GM19240 (cell line): ENCODE measurements around the gene TTLL7.

Experiments
- DNase-seq: peaks from one replicate; pipeline ENCODE4 v3.0.0; 2011; ENCODE audit warnings: low spot score; ENCODE audit not compliant: insufficient read length

Gene TTLL7

DNA sequence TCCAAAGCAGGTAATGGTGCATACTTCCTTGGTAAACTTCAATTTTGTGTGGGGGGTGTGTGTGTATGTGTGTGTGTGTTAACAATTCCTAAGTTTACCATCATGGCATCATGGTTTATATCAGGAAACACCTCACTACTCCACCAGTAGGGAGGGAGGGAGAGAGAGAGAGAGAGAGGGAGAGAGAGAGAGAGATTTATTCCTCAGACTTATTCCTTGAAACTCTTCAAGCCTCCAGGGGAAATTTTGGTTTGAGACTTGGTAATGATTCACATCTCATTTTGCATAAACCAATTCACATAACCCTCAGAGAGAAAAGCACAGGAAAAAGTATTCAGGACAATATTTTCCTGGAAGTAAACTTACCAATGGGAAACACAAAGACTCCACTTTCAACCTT is 115.0 kb downstream of the TTLL7 start:
- DNase-seq, result no peak

DNA sequence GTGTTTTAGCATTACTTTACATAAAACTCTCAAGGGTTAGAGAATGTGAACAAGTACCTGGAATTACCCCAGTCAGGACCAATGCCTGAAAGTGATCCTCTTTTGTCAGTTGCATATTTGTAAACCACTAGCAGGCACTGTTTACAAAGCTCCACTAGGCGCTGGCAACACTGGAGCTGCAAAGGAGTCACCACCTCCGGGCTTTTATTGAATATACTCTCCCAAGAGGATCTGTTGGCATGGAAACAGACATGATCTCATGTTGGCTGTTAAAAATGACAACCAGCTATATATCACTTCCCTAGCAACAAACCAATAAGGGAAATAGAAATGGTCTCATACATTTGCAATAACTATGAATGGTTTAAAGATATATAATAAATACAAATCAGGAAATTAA is 116.0 kb downstream of the TTLL7 start:
- DNase-seq, result no peak

DNA sequence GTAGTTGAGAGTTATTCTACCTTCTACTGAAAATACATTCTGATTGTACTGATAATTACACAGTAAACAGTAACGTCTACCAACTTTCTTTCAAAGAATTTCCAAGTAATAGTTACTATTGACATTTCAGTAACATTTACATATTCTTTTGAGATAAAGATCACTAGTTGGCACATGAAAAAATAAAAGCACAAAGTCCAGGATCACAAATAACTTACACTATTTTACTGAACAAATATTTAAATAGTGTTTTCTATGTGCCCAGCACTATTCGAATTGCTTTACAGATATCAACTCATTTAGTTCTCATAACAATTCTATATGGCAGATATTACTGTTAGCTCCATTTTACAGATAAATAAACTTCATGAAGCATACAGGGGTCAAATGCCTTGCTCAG is 126.4 kb downstream of the TTLL7 start:
- DNase-seq, result no peak

DNA sequence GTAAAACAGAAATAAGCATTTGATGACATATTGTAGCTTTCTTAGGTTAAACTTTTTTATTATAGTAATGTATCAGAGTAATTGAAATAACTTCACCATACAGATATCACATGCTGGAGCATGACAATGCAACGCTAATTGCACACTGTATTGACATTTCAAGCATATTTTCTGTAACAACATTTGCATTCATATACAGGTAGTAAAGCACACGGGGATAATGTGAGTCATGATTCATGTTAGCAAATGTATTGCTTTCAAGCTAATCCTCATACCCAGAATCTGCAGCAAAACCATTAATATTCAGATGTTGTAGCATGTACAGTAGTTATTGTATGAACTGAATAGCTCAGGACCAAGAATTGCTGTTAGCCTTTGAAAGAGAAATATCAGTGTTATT is 133.9 kb downstream of the TTLL7 start:
- no peak for DNase-seq

DNA sequence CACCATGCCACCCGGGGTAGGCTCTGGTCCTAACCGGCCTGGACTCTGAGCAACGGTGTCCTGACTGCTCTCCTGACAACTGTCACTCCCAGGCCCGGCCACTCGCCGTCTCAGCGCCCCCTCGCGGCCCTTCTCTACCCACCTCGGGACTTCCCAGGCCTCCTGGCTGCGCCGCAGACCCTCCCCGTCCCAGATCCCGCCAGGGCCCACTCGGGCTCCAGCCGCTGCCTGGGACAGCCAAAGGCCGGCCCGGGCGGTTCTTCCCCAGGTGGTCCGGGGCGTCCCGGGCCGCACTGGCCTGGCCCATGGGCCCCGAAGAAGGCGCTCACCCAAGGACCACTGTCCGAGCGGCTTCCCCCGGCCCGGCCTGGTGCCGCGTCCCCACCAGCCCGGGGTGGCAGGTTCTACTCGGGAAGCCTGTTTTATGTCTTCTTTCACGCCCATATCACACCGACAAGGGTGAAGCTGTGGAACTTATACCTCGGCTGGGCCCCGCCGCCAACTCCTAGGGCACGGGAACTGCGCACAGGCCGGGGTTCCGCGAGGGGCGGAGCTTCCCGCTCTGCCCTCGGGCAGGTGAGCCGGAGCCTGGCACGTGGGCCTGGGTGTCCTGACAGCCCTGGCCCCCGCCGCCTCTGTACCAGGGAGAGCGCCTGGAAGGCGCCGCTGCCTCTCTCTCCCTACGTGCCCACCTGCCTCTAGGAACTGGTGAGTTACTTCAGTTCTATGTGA is 138.3 kb downstream of the TTLL7 start:
- no peak for DNase-seq

DNA sequence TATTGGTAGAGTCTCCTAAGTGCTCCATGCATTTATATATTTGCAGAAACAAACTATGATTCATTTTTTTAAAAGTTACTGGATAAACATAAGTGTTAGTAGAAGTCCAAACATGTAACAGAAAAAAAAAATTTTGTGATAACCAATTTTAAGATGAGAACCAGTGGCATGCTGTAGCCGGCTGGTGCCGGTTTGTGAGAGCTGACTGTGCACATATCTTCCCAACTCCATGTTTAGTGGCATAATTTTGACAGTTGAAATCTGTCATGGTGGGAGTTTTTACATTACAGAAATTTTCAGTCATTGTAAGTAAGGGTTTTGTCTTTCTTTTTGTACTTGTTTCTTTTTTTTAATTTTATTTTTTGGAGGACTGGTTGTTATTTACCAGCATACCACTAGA is 141.2 kb downstream of the TTLL7 start:
- DNase-seq, result no peak

DNA sequence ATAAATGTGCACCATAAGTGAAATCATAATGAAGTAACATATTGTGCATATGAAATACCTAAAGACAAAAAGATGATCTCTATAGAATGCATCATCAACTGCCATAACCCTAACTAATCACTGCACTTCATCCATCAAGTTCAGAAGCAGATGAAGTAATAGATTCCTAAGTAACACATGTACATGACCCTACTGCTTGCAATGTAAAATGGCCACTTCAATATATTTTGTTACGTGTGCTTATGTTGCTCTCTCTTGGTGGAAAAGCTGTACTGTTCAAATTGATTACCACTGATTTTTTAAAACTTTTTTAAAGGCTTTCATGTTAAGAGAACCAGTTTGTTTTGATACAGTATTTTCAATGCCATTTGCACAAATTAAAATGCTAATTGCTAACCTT is 141.8 kb downstream of the TTLL7 start:
- no peak for DNase-seq

DNA sequence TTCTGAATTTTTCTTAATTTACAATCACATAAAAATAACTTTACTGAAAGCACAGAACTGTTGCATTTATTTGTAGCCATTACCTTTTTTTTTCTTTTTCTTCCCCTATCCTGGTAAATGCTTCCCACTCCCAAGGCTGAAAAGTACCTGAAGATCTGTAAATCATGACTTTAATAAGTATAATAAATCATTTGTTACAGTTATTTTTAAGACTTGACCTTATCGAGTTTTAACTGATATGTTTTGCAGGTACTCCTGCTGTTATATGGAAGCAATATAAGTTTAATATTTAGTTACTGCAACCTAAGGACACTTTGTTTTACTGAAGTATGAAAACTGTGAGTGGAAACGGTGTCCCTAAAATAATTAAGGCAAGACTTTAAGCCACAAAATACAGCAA is 142.6 kb downstream of the TTLL7 start:
- DNase-seq, result no peak

DNA sequence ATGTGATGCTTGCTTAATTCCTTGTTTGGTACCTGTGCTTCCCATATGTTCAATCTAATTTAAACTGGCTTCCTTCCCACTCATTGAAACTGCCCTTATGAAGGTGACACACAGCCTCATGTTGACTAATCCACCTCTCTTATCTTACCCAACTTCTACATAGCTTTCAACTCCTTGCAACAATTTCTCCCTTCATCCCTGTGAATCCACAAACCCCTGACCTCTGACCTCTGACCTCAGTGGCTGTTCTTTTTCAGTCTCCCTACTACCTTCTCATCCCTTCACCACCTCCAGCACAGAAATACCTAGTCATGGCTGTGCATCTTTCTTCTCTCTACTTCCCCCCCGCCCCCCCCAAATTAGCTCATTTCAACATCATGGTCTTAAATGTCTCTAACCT is 144.5 kb downstream of the TTLL7 start:
- DNase-seq, result no peak

DNA sequence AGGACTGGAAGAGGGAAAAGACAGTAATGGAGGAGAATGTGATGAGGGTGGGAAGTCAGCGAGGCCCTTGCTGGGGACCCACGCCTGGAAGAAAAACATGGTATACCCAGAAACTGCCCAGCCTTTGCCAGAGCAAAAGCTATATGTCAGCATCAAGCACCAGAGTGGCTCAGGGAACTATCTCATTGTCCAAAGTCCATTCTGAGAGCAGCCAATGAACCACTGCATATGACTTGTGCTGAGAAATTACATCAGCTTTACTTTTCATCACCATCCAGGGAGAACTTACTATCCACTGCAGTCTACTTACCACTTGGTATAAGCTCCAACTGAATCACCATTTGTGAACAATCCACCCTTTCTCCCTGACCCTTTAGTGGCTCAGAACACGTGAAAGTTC is 148.1 kb downstream of the TTLL7 start:
- DNase-seq, result no peak

DNA sequence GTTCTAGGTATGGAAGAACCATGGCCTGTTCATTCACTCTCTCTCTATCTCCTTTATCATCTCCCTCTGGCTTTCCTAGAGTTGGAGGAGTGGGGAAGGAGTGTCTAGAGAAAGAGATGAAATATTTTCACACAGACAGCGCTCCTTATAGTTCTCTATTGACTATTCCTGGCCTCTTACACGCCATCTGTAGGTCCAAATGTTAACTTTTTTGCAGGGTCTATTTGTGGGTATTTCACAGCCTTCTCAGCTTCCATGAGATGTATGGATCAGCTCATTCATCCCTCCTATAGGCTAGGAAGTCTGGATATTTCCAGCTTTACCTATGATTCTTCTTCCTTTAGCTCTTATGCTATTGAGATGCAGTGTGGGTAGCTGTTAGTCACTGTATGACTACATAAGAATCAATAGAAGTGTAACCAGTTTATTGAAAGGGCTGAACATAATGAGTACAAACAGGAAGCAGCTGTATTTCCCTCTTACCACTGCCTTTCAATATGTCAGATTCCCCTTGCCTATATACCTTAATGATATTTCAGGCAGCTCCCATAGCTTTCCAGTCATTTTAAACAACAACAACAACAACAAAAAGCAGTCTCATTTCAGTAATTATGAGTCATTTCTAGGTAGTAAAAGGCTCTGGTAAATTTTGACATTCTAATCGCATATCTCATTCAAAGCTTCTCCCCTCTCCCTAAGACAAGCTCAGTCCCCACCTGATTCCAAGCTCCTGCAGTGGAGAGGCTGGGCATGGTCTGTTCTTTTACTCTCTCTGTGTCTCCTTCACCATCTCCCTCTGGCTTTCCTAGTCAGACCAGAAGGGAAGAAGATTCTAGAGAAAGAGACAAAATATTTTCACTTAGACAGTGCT is 149.5 kb downstream of the TTLL7 start:
- DNase-seq, result no peak

DNA sequence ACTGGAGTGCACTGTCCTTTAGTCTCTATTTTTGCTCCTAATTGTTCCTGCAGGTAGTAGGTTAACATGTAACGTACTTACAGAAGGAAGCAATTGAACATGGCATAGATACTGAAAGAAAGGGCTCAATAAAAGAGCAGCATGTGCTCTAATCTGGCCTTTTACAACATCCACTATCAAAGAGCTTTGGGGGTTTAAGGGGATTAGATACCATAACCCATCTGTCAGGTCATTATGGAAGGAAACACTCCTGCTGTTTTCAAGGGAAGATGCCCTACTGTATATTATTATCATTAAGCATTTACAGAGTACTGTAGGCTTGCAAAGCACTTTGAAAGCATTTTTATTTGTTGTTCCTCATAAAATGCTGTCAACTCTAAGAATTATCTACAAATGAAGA is 152.8 kb downstream of the TTLL7 start:
- no peak for DNase-seq

DNA sequence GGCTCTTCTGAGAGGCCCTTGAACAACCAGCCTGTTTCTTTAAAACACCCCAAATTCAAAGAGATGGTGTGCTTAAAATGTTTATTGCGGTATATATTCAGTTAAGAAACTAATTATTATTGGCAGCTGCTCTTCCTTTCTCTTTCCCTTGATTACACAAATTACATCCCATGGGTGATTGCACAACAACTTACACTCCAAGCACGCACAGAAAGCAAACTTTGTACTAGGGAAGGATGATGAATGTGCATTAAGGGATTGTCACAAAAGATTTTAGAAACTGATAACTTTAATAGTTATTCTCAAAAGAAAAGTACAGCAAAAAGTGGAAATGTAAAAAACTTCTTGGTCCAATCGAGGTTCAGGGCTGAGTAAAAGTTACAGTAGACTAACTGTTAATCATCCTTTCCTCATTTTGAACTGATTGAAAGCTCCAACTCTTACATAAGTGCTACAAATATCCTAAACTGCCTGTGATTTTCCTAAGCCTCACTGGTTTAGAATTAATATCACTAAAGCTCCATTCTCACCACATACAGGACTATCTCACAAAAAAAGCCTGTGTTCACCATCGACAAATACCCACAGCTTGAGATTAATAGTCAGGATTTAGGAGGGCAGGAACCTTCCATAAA is 153.4 kb downstream of the TTLL7 start:
- DNase-seq, result no peak

DNA sequence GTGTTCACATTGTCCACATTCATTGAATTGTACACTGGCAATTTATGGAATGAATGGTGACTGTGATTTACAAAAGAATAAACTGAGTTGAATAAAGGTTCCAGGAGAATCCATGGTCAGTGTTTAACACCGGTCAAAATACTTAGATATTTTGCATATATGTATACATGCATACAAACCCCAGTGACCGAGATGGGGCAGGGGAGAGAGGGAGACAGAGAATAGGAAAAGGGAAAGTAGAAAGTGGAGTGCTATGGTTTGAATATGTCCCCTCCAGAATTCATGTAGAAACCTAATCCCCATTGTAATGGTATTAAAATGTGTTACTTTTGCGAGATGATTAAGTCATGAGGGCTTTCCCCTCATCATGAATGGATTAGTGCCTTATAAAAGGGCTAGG is 154.4 kb downstream of the TTLL7 start:
- DNase-seq, result no peak

DNA sequence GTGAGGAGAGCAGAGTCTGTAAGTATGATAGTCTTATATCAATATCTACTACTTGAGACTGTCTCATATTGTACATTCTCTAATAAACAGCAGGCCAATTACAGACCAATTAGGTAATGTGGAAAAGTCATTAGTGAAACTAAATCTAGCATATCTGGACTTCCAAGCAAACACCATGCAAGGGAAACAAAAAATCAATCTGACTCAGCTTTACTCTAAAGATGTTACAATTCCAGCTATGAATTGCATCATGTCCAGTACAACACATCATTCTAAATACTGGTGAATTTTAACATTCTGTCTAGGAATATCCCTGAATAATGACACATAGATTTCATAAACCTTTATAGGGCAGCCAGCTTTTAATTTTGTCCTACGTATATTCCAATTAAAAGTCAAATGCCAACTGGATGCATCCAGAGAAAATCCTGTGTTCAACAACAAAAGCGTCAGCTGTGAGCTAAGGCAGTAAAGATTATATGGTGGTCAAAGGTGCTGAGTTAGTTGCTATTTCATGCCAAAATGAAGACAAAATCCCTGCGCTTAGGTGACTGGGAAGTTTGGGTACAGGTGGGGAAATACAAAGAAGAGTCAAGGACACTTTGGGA is 159.3 kb downstream of the TTLL7 start:
- DNase-seq, result no peak

DNA sequence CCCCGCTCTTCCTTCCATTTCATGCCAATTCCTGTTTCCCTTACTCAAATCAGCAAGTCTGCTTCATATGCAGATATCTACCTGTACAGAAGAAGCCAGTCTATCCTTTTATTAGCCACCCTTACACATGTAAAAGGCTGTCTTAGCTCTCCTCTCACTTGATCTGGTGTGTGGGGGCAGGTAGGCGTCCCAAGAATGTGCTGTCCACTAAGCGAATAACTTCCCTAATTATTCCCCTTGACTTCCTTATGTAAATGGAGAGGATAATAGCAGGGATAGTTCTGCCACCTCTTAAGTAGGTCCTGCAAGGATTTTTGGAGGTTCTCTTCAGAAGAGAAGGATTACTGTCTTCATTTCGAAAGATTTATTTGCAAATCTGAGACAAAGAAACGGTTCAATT is 160.4 kb downstream of the TTLL7 start:
- DNase-seq, result no peak

DNA sequence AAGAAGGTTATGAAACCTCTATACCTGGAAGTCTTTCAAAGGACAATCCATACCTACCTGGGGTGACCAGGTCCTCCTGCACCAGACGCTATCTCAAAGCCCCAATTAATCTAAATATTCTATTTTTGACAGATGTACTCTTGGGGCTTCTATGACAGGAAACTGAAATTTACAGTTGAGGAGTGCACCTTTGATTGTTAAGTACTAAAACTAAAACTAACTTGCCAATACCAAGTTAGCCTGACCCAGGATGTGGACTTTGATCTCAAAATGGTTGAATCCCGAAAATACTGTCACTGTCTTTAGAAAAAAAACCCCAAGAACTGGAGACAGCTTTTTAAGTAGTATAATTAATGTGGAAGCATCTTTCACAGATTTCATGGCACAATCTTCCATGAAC is 162.4 kb downstream of the TTLL7 start:
- no peak for DNase-seq

DNA sequence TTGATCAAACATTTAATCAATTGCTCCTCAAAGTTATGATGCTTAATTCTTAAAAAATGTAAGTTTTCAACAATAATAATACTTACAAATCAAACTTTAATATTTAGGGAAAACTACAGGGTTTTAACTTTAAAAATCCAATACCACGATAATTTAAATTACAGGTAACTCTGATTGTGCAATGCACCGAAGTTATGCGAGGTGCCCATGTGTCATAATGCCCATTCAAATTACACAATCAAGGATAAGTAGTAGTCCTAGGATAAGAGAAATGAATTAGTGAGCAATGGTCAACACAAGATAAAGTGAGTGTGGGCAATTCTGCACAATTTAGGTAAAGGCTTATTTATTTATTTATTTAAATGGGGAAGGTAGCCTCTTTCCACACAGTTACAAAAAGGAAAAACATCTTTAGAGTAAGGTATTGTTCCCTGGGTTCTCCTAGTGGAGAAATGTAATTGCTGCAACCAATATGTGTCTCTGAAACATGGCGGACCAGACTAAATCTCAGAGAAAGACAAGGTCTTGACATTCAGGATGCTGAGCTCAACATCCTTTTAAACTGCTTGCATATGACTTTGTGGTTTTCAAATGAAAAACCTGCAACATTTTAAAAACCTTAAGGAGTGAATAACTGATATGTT is 164.2 kb downstream of the TTLL7 start:
- no peak for DNase-seq

DNA sequence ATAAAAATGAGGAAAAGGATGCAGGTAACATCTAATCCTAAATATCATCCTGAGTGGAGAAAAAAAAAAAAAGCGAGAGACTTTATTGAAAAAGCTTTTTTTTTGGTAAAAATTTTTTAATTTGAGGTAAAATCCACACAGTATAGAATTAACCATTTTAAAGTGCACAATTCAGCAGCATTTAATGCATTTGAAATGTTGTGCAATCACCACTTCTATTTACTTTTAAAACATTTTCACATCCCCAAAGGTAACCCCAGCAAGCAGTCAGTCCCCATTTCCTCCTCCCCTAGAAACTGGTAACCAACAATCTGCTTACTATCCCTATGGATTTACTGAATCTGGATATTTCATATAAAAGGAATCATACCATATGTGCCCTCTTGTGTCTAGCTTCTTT is 166.7 kb downstream of the TTLL7 start:
- no peak for DNase-seq

DNA sequence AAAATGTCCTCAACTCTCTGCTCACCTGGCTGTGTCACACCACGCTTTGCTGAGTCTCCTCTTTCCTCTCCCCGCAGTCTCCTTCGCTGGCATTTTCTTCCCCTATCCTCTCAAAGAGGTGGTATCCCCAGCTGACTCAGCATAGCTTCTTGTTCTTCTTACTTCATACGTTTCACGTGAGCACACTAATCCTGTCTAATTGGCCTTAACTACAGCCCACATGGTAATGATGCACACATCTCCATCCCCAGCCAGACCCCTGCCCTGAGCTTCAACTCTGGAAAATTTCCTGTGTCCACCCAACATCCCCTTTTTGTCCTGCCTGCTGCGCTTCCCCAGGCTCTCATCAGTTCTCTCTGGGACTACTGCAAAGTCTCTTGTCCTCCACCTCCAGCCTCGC is 169.8 kb downstream of the TTLL7 start:
- DNase-seq, result no peak

DNA sequence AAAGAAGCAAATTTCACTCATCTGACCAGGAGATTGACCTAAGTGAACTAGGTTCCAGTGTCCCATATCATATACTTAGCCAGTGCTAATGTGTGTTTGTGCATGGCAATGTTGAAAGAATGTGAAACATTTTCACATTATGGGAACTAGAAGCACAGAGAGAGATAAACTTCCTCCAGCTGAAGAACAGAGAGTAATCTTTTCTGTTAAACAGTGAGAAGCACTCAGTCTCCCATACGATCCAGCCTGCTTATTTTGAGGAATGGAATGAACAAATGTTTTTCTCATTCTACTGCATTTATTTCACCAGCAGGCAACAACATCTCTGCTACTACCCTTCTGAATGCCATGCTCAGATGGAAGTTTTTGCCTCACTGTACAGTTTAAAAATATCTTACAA is 170.5 kb downstream of the TTLL7 start:
- DNase-seq, result no peak

DNA sequence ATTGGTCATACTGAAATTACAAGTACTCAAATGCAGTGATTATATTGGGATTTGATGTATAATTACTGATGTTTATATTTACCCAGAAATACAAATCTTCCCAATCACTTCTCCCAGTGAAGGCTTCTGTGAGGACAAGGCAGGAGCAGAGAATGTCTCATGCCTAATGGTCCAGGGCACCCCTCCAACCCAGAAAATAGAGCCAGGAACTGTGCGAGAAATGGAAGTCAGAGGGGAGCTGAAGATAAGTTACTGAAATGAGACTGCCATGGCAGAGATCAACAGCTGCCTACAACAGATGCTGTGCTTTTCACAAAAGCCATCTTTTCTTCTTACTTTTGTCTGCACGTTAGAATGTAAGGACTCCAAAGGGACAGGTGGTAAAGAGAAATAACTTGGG is 171.2 kb downstream of the TTLL7 start:
- DNase-seq, result no peak
